HG03196 (cell line): ENCODE data around the gene SNTG2.
"Not testable (repeated sequence)": the region's sequence is repeated elsewhere in the genome, so short reads cannot be mapped to it uniquely, and the experiment has no call there.

Source experiments
- ATAC-seq: cut with Tn5 transposase; IDR thresholded peaks from one replicate; pipeline ENCODE4 v1.9.1; 2021; ENCODE audit not compliant: unreplicated experiment

Gene SNTG2

DNA sequence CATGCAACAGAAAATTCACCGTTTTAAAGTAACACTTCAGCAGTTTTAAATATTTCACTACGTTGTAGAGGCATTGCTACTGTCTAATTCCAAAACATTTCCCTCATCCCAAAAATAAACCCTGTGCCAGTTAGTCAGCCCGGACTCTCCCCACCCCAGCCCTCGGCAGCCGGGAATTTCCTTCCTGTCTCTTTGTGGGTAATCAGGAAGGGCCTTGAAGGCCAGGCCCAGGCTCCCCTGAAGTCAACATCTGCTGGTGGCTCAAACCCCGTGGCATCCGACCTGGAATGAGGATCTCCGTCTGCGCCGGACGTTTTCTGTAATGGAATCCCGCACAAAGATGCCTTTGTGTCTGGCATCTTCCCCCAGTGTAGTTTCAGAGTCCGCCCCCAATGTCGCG is 219.6 kb downstream of the SNTG2 start:
- no peak for ATAC-seq

DNA sequence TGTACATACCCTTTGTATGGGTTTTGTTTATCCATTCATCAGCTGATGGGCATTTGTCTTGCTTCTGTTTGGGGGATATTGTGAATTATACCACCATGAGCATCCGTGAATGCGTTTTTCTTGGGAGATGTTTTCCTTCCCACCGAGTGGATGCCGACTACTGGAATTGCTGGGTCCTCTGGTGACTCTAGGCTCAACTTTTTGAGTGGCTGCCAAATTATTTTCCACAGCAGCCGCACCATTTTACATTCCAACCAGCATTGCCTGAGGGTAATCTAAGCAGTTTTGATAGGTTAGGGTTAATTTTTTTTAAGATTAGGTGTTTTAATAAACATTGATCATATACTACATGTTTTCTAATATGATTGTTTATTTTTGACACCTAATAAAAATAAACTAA is 220.1 kb downstream of the SNTG2 start:
- ATAC-seq, result no peak

DNA sequence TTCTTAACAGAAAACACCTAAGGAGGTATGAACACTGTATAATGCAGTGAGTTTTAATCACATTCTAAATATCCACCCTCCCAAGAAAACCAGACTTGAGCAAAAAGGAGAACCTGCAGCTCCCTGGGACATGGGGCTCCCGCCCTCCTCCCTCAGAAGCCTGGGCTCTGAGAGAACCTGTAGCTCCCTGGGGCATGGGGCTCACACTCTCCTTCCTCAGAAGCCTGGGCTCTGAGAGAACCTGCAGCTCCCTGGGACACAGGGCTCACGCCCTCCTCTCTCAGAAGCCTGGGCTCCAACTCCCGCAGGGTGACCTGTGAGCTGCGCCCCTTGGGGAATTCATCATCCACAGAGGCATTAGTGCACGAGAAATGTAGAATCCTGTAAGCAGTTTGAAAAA is 222.9 kb downstream of the SNTG2 start:
- ATAC-seq, result no peak

DNA sequence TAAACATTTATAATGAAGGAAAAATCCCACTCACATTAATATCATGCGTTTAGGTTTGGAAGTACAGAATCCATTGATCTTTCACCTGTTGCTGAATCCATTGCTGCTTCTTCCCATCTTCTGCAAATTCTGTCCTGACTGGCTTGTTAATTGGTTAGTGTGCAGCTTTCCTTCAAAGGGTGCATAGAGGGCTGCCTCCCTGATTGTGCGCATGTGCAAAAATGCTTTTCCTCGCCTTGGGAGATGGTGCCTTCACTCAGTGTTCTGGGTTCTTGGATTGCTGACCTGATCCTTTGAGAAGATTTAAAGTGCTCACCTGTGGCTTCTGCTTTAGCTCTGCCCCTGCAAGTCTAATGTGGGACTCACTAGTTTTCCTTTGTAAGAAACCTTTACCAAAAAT is 231.2 kb downstream of the SNTG2 start:
- no peak for ATAC-seq

DNA sequence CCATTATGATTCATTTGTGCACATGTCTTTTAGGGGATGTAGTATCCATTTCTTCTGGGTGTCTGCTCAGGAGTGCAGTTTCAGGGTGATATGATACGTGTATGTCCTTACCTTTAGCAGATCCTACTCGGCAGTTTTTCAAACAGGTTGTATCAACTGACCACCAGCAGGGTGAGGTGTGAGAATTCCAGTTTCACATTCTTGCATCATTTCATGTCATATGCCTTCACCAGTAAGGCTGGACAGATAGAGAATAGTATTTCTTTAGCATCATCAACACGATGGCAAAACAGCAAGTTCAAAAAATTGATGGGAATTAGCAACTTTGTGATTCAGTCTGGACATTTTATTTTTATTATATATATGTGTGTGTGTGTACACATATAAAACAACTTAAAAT is 232.7 kb downstream of the SNTG2 start:
- ATAC-seq, result no peak

DNA sequence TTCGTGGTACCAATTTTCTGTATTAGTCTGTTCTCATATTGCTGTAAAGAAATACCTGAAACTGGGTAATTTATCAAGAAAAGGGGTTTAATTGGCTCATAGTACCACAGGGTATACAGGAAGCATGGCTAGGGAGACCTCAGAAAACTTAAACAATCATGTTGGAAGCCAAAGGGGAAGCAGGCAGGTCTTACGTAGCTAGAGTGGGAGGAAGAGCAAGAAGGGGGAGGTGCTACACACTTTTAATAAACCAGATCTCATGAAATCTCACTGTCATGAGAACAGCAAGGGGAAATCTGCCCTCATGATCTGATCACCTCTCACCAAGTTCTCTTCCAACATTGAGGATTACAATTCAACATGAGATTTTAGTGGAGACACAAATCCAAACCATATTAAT is 235.8 kb downstream of the SNTG2 start:
- ATAC-seq, result no peak

DNA sequence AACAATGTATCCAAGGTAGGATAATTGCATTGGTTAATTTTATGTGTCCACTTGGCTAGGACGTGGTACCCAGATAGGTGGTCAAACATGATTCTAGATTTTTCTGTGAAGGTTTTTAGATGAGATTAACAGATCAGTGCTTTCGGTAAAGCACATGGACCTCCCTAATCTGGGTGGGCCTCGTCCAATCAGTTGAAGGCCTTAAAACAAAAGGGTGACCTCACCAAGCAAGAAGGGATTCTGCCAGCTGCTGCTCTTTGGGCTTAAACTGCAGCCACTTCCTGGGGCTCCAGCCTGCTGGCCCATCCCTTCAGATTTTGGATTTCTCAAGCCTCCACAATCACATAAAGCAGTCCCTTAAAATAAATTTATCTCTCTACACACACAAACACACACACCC is 236.5 kb downstream of the SNTG2 start:
- no peak for ATAC-seq

DNA sequence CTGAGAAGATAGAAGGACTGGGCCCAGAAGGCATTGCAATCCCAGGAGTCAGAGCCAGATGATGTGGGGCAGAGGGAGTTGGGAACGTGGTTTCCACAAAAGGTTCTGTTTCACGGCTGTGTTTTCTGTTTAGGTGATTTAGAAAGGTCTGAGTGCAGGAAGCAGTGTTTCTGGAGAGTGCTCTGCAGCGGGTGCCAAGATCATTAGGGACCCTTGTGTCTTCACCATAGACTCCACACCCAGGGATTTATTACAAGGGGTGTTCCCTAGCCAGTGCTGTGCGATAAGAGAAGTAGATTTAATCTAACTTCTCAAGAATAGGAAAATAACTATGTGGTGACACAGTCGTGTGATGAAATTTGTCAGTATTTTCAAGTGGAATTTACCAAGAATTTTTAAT is 241.5 kb downstream of the SNTG2 start:
- ATAC-seq, result no peak

DNA sequence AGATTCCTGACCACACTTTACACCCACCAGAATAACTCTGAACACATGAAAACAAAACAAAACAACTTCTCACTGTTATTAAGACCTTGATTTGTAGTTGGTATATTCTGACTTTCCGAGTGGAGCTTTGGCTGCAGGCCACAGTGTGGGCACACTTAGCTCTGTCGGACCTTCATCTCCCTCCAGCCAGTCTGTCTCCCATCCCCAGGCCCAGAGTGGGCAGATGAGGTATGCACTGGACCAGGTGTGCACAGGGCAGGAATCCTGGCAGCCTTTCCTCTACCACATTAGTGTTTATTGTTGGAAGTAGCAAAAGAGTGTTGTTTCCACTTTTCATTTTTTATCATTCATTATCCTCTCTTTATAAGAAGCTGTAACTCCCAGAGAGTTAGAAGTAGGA is 243.2 kb downstream of the SNTG2 start:
- ATAC-seq, result no peak

DNA sequence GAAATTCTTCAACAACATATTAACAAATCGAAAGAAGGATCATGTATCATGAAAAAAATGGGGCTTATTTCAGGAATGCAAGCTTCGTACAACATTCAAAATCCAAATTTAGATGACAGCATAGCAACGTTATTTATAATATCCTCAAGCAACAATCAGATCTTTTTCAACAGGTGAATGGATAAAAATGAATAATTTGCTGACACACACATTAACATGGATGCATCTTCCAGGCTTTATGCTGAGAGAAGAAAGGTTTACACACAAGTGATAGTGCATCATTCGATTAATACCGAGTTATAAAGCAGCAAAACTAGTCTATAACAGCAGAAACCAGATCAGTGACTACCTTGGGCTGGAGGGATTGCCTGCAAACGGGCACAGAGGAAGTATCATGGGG is 253.1 kb downstream of the SNTG2 start:
- ATAC-seq, result no peak

DNA sequence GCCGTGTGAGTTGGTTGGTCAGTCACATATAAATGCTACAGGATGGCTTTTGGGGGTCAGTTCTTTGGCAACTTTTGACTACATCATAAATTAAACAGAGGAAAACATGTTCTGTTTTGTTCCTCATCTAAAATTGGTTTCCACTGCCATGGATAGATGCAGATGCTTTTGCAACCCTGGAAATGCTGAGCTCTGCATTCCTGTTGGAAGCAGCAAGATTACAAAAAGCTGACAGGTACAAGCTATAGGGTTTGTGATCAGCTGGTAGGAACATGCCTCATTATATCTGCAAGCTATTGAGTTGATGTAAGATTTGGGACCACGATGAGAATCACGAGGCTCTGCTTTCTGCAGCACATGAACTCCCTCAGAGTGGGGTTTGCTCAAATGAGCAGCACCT is 255.2 kb downstream of the SNTG2 start:
- ATAC-seq, result no peak

DNA sequence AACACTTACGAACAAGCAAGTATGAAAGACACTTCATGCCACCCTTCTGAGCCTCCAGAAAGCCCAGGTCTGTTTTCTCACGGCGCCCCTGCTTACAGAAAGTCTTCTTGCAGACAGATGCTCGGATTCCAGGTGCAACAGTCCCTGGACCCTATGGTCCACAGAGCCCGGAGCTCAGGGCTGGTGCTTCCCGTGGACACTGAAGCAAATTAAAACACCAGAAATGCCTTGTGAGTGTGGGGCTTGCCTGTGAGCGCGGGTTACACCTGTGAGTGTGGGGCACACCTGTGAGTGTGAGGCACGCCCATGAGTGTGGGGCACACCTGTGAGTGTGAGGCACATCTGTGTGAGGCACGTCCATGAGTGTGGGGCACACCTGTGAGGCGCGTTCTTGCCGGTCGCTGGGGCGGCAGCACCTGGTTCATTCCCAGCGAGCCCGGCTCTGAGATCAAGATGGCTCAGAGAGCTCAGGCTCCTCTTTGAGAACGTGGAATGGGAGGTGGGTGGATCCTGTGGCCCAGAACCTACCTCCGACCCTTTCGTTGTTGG is 257.4 kb downstream of the SNTG2 start:
- no peak for ATAC-seq

DNA sequence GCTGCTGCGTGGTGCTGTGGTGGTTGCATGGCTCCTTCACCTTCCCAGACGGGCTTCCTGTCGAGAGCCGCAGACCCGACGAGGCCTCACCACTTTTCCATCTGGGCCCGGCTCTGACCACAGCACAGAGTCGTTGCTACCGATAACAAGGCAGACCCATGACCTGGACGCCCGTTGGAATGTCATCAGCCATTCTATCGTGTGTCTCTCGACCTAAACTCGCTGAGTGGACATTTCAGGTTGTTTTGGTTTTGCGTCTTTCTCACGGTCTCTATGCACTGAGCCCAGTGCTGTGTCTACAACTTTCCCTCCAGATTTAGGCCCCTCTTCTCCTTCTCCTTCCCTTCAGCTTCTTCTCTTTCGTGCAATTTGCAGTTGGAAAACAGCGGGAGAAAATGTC is 257.9 kb downstream of the SNTG2 start:
- no peak for ATAC-seq

DNA sequence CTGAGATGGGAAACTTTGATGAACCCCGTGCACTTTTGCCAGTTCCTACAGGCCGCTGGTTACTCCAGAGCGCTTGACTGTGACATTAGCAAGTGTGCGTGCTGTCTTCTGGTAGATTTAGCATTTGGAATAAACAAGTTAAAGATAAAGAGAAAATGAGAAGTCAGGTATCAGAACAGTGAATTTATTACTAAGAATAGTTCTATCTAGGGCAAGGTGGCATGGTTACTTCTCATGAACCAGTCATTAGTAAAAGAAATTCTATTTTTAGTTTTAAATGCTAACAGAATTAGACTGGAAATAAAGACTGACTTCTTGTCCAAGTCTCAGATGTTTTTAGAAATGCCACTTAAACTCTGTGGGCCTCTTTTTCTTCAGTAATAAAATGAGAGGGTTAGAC is 258.6 kb downstream of the SNTG2 start:
- ATAC-seq, result no peak

DNA sequence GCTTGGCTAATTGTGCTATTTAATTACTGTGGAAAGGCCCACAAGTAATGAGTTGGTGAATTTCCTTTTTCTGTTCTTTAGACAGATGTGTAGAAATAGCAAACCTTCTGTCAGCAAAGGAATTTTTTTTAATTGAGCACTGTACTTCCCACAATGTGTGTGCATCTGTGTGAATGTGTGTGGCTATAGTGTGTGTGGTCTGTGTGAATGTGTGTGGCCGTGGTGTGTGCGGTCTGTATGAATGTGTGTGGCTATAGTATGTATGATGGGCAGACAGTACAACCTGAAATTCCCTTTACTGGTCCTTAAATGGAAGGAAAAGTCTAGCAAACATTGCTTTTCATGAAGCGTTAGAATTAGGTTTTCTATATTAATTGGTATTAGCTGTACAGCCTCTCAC is 259.1 kb downstream of the SNTG2 start:
- ATAC-seq, result no peak

DNA sequence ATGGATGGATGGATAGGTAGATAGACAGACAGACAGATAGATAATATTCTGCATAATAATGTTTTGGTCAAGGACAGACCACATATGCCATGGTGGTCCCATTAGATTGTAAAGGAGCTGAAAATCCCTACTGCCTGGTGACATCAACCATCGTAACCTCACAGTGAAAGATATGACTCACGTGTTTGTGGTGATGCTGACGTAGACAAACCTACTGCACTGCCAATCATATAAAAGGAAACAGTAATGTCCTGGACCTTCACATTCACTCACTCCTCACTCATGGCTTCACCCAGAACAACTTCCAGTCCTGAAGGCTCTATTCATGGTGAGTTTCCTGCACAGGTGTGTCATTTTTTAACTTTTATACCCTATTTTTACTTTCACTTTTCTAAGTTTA is 259.7 kb downstream of the SNTG2 start:
- no peak for ATAC-seq

DNA sequence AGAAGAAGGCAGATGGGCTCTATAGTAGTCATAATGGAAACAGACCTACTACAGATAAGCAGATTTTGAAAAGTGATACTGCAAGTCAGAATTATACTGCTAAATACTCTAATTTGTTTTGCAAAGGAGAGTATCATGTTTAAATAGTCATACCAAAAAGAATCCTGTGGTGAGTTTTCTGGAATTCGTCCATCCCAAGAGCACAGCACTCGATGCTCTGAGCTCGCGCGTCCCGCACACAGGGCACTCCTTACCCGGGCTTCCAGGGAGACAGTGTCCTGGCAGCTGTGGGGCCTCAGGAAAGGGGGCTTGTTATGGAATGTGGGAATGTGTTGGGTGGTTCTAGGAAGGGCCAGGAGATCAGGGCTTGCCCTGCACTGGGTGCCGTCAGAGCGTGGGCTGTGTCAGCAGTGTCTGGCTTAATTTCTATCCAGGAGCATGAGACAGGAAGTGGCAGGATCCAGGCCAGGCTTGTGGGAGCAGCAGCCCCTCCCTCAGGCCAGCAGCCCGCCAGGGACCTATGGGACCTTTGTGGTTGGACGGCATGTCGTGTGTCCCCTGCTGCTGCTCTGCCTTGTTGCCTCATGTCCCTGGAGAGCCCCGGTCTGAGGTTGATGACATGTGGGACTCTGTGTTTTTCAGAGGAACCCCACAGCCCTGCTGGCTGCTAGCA is 269.4 kb downstream of the SNTG2 start:
- ATAC-seq, result no peak

DNA sequence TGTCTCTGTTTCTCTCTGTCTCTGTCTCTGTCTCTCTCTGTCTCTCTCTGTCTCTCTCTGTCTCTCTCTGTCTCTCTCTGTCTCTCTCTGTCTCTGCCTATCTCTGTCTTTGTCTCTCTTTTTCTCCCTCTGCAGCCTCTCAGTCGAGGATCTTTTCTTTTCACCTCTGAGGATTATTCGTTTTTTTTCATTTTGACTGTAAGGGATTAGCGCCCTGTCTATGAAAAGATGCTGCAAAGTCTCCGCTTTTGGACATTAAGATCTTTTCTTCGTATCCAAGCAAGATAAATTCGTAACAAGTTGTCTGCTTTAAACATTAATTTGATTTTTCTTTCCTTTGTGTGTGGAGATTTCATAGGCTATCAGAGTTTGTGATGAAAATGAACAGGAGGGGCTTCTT is 271.4 kb downstream of the SNTG2 start:
- ATAC-seq, result no peak

DNA sequence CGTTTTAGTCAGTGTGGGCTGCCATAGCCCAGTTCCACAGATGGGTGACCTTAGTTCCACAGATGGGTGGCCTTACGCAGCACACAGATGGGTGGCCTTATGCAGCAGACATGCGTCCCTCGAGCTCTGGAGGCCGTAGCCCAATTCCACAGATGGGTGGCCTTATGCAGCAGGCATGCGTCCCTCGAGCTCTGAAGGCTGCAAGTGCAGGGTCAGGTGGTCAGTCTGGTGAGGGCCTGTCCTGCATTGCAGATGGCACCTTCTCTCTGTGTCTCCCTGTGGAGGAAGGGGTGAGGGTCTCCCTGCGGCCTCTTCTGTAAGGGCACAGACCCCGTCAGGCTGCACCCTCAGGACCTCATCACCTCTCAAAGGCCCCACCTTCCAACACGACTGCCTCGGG is 273.1 kb downstream of the SNTG2 start:
- ATAC-seq, result no peak

DNA sequence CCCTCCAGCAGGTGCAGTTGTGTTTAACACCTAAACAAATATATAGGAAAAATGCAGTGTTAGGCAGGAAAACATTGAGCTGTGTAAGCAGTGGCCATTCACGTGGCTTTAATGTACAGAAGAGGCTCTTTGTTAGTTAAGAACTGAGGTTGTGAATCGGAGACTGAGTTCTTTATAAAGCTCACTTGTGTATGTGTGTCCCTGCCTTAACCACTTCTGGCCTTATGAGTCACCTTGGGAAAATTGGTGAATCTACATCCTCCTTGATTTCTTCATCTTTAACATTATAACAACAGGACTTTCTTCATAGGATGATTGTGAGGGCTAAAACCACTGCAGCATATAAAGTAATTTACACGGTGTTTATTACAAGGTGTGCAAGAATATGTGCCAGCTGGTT is 274.3 kb downstream of the SNTG2 start:
- ATAC-seq, result no peak

DNA sequence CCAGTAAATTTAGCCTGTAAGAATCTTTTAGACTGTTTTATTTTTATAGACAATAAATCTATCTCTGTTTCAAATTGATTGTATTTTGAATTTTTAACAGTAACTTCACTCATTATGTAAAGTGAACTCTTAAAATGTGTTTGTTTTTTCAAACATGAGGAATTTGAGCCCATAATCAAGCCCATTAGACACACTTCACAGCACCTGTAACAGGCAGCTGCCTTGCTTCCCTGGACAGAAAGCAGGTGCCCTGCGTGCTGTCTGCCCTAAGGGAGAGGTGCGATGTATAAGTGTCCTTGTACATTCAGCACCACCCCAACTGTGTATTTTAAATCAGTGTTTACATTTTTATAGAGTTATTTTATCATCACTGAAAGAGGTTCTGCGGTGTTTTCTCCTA is 276.1 kb downstream of the SNTG2 start:
- no peak for ATAC-seq

DNA sequence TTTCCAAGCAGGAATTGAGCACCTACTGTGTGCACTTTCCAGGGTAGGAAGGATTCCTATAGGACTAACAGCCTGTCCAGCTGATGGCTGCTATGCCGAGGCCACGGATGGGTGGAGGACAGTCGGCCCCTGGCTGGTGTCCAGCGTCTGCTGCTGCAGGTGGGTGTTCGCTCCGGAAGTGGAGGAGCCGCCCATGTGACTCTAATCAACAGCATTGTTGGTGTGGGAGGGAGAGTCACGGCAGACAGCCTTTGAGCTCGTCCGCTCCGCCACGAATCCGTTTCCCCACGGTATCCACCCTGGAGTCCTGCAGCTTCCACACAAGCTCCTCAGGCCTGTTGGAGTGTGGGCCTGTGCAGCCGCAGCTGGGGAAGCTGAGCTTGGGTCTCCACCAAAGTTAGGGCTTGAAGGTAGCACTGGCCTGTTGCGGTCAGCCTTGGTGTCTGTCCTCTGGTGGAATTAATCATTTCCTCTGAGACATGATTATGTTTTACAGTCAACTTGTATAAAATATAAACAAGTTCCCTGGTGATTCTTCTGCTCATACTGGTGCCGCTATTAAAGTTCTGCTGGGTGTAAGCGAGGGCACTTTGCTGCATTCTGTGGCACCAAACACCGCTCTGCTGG is 276.7 kb downstream of the SNTG2 start:
- ATAC-seq, result no peak

DNA sequence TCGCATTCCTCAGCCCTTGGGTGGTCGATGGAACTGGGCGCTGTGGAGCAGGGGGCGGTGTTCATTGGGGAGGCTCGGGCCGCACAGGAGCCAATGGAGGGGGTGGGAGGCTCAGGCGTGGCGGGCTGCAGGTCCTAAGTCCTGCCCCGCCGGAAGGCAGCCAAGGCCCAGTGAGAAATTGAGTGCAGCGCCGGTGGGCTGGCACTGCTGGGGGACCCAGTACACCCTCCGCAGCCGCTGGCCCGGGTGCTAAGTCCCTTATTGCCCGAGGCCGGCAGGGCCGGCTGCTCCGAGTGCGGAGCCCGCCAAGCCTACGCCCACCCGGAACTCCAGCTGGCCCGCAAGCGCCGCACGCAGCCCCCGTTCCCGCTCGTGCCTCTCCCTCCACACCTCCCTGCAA is 278.9 kb downstream of the SNTG2 start:
- not testable (repeated sequence) for ATAC-seq
